ENCODE results near the gene STBD1.
A peak's percentile ranks its signal among the peaks of the same experiment; 100 is the strongest.
"Not testable (repeated sequence)": the region's sequence is repeated elsewhere in the genome, so short reads cannot be mapped to it uniquely, and the experiment has no call there.

The STBD1 gene

GRCh38 chr4:76325072-76325471, 18.5 kb downstream of the STBD1 start:
- no peak for DNase-seq (ENCODE audit: low spot score)

GRCh38 chr4:76326515-76326914, 20.0 kb downstream of the STBD1 start:
- no peak for DNase-seq (ENCODE audit: low spot score)

GRCh38 chr4:76334885-76335284, 28.4 kb downstream of the STBD1 start:
- no peak for DNase-seq (ENCODE audit: low spot score)

- DNase-seq (ENCODE audit: low spot score): no peak
These were observed 32.8 kb downstream of the STBD1 start for GRCh38 chr4:76339364-76339763.

- DNase-seq (ENCODE audit: low spot score): no peak
These were observed 34.5 kb downstream of the STBD1 start for GRCh38 chr4:76341063-76341462.

GRCh38 chr4:76342191-76342590, 35.7 kb downstream of the STBD1 start:
- DNase-seq (ENCODE audit: low spot score): no peak

GRCh38 chr4:76342803-76343202, 36.3 kb downstream of the STBD1 start:
- DNase-seq (ENCODE audit: low spot score): no peak

GRCh38 chr4:76354517-76355473, 48.3 kb downstream of the STBD1 start:
- peak; percentile 25 for DNase-seq (ENCODE audit: low spot score)

- DNase-seq (ENCODE audit: low spot score): no peak
These were observed 51.4 kb downstream of the STBD1 start for GRCh38 chr4:76357981-76358380.

GRCh38 chr4:76359881-76360466, 53.4 kb downstream of the STBD1 start:
- not testable (repeated sequence) for DNase-seq (ENCODE audit: low spot score)
